Measurements from ENCODE around the gene PARD3B.
A peak's percentile ranks its signal among the peaks of the same experiment; 100 is the strongest.
"Not testable (repeated sequence)": the region's sequence is repeated elsewhere in the genome, so short reads cannot be mapped to it uniquely, and the experiment has no call there.

PARD3B gene

DNA sequence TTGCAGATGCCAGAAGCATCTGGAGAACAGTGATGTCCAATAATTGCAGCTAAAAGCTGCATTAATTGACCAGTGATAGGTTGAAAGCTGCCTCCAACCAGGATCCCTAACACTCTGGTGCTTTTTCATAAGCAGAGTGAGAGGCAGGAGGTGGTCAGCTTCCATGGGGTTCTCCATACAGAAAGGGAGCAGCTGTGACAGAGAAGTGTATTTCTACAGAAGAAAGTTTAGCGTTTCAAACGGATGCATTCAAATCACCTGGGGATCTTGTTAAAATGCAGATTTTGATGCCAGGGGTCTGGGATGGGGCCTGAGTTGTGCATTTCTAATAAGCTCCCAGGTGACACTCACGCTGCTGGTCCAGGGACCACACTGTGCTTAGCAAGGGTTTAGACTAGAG, 920.5 kb downstream of the PARD3B start:
- no peak for DNase-seq (ENCODE audit: low read depth)

DNA sequence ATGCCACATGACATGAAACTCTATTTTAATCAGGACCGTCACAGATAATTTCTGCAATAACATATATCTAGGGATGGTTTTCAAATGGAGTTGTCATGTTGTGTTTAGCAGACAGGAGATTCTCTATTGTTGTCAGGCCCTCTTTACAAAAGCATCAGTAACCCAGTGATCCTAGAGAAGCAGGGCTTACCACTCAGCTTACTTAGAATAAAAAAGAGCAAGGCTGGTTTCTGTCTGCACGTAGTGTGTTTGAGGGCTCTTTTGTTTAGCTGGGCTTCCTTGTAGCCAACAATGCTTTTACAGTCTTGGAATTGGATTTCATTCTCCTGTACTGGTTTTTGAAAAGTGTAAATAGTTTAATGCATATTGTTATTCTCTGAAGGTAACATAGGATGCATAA, 926.5 kb downstream of the PARD3B start:
- no peak for DNase-seq (ENCODE audit: low read depth)

- DNase-seq (ENCODE audit: low read depth): no peak
Observed at GRCh38 chr2:205473791-205474190, 928.5 kb downstream of the PARD3B start.

DNA sequence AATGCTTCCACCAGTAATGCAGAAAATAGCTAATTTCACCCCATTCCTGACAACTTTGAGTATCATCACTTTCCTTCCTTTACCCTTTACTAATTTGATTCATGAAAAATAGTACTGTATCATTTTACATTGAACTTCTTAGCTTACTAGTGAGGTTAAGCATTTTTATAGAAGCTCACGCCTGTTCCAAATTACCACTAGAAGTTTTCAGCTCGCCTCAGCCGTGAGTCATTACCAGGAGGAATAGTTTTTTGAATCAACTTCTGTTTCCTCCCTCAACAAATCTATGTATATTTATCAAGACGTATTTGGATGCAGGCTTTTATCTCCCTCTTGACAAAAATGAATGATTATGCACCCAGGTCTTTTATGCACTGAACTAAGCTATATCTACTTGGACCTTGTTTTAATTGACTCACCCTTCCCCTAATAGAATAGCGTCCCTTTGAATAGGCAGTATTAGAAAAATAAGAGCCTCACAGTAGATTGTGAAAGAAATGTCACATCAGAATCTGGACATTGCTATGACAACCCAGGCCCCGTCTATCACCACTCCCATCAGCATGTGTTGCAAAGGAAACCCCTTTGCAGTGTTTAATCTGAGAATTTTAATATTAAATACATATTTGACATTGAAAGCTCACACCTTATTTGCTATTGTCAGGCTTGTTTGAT, 929.6 kb downstream of the PARD3B start:
- peak; percentile 61 for DNase-seq (ENCODE audit: low read depth)

- no peak for DNase-seq (ENCODE audit: low read depth)
Observed at GRCh38 chr2:205475416-205475768, 930.1 kb downstream of the PARD3B start.

GRCh38 chr2:205477016-205477705, 931.9 kb downstream of the PARD3B start:
- DNase-seq (ENCODE audit: low read depth): no peak

GRCh38 chr2:205481861-205482260, 936.6 kb downstream of the PARD3B start:
- no peak for DNase-seq (ENCODE audit: low read depth)

GRCh38 chr2:205482399-205483081, 937.3 kb downstream of the PARD3B start:
- no peak for DNase-seq (ENCODE audit: low read depth)

DNA sequence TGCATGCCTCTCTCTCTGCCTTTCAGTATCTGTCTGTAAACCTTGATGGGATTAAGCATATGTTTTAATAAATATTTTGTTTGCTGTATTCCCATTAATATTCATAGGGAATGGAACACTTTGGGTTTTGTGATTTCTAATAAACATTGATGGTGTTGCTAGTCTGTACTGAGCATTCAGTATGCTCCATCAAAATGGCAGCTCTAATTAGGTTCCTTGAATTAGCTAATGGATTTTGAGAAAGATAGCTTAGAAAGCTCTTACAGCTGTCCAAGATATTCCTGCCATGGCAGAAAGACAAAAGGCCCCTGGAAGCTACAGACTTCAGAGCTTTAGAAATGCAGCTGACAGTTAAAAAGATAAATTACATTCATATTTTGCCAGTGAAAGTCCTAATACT, 937.8 kb downstream of the PARD3B start:
- no peak for DNase-seq (ENCODE audit: low read depth)

DNA sequence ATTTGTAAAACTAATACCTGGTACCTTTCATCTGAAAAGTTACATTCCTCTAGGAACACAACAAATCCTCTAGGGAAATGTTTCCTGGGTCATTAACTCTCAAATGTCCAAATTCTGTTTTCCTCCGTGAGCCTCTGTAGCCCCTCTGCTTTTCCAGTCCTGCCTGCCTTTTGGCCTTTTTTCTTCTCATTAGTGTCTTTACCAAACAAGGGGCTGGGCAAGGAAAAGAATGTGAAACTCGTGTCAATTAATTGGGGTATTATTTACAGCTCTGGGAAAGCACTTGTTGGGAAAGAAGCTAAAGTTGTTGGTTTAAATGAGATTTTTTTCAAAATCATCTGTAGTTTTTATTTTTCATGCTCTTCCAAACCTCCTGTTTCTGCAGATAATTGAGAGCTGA, 938.9 kb downstream of the PARD3B start:
- no peak for DNase-seq (ENCODE audit: low read depth)

DNA sequence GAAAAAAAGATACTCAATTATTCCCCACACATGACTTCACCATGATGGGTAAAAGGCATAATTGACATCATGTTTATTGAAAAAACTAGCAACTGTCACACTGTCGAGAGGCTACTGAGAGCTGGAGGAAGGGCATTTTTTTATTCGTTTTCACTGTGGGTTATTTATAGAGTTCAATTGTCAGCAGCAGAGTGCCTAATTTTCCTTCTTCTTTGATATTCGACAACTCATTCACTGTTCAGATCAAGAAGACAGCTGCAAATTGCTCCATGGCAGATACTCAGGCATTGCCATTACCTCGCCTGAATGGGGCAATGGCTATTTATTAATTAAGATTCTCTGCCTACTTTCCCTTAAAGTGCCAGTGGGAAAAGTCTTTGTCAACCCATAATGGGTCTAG, 939.5 kb downstream of the PARD3B start:
- DNase-seq (ENCODE audit: low read depth): no peak

- not testable (repeated sequence) for DNase-seq (ENCODE audit: low read depth)
Observed at GRCh38 chr2:205493528-205493927, 948.3 kb downstream of the PARD3B start.

DNA sequence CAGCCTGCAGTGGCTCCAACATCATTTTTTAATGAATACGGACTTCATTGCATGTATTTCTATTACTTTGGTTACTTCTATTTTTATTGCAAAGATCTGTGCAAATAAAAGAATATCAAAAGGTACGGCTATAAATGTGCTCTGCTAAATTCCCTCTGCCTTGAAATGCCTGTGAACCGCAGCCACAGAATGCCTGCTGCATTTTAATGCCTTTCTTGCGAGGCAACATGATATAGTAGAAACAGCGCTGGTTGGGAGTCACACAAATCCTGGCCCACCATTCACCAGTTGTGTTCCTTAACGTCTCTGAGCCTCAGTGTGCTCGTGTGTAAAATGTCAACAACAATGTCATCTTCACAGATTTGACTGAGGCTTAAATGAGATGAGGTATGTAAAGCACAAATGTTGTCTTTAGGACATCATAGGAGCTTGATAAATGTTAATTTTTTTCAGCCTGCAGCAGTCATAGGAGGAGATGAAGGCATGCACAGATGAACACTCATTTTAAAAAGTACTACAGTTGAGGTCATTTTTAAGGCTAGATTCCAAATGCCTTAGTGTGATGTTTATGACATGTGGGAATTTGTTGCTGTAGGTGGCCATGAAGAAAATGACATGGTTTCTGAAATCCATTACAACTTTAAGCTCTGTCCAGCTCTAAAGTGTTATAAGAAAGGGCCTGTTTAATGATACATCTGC, 949.4 kb downstream of the PARD3B start:
- DNase-seq (ENCODE audit: low read depth): no peak

GRCh38 chr2:205495819-205496218, 950.5 kb downstream of the PARD3B start:
- DNase-seq (ENCODE audit: low read depth): no peak

- DNase-seq (ENCODE audit: low read depth): no peak
Observed at GRCh38 chr2:205496370-205496769, 951.1 kb downstream of the PARD3B start.

DNA sequence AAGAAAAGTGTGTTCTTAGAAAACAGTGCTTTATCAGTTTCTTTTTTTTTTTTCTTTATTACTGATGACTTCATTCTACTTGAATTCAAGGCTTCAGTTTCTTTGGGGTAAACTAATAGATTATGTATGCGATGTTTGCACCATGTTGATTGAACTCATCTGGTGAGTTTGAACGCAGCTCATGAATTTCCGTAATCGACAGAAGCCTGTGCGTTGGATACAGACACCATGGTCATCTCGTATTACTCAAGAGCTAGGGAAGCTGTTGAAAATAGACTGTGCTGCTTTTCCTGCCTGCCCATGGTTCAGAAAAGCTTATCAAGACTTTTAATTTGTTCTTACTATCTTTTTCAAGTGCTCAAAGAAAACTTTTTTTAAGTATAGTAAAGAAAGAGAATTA, 951.5 kb downstream of the PARD3B start:
- no peak for DNase-seq (ENCODE audit: low read depth)

GRCh38 chr2:205499006-205499405, 953.7 kb downstream of the PARD3B start:
- DNase-seq (ENCODE audit: low read depth): no peak

GRCh38 chr2:205500065-205500464, 954.8 kb downstream of the PARD3B start:
- DNase-seq (ENCODE audit: low read depth): no peak

GRCh38 chr2:205500951-205501350, 955.7 kb downstream of the PARD3B start:
- no peak for DNase-seq (ENCODE audit: low read depth)

GRCh38 chr2:205501826-205502225, 956.6 kb downstream of the PARD3B start:
- no peak for DNase-seq (ENCODE audit: low read depth)

GRCh38 chr2:205505371-205505770, 960.1 kb downstream of the PARD3B start:
- DNase-seq (ENCODE audit: low read depth): no peak

DNA sequence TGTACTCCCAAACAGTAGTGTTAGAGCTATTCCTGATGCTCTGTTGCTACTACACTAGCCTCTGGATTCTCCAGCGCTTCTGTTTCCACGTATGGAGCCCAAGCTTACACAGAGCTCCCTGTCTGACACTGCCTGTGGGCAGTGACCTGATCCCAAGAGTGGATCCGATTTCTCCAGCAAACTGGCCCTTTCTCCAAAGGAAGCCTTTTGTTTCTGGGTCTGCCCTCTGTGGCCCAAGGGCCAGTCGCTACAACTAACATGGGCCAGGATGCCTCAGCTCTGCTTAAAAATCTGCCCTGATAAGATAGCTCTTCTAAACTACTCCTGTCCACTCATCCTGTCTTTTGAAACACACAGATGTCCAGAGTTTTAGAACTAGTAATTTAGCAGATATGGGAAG, 964.4 kb downstream of the PARD3B start:
- no peak for DNase-seq (ENCODE audit: low read depth)

- no peak for DNase-seq (ENCODE audit: low read depth)
Observed at GRCh38 chr2:205510345-205510744, 965.1 kb downstream of the PARD3B start.
